ELR (cell line): ENCODE data around the gene CAV3.
A peak's percentile ranks its signal among the peaks of the same experiment; 100 is the strongest.

ENCODE experiments used
- DNase-seq: peaks from one replicate; pipeline ENCODE4 v3.0.0-alpha.2; 2015; ENCODE audit warnings: low read depth

The CAV3 gene

DNA sequence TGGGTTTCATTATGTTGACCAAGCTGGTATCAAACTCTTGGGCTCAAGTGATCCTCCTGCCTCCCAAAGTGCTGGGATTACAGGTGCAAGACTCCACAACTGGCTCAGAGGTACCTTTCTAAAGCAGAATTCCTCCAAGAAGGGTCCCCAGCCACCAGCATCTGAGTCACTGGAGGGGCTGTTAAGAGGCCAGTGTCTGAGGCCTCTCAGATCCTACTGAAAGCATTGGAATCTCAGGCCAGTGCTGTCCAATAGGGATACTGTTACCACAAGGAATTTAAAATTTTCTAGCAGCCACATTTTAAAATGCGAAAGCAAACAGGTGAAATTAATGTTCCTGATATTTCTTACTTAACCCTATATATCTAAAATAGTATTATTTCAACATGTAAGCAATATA is 1.3 kb downstream of the CAV3 start:
- no peak for DNase-seq

- DNase-seq: no peak
Observed at GRCh38 chr3:8736436-8736835, 2.8 kb downstream of the CAV3 start.

DNA sequence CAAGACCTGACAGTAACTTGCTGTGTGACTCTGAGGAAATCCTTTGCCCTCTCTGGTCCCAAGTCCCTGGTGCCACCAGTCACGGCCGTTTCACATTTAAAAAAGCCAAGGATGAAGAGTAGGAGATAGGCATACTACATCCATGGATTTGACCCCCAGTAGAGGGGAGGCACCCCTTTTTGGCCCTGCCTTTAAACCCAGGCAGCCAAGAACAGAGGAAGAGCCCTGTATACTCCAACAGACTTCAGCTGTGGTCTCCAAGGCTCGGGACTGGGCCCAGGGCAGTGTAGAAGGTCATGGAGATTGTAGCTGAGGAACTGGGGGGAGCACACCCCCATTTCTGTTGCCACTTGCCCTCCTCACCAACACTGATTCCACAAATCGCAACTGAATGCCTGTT is 3.7 kb downstream of the CAV3 start:
- DNase-seq: no peak

- DNase-seq: no peak
Observed at GRCh38 chr3:8737823-8738222, 4.2 kb downstream of the CAV3 start.

GRCh38 chr3:8738639-8739038 is 5.0 kb downstream of the CAV3 start:
- no peak for DNase-seq

DNA sequence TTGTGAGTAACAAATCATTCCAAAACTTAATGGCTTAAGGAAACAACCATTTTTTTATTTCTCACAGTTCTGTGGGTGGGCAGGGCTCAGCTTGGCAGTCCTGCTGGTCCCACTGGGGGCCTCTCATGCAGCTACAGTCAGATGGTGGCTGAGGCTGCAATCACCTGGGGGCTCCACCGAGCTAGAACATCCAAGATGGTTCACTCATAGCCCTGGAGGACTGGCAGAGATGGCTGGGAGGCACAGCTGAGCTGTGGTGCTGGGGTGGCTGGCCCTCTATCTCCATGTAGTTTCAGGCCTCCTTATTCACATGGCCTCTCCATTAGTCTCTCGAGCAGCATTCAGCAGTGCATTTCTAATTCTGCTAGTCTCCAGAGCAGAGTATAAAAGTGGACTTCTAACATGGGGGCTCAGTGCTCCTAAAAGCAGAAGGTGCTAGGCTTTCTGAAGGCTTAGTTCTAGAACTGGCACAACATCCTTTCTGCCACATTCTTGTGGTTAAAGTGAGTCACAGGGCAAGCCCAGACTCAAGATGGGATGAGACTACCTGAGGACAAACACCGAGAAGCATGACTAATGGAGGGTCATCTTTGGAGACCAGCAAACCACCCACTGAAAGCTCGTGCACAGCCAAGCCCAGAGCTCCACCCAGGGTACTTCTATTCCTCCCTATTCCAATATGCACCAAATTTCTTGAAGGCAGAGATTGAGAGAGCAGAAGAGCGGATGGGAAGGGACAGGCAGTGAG is 6.3 kb downstream of the CAV3 start:
- peak; percentile 94 for DNase-seq

GRCh38 chr3:8741581-8742261 is 8.1 kb downstream of the CAV3 start:
- peak; percentile 91 for DNase-seq

DNA sequence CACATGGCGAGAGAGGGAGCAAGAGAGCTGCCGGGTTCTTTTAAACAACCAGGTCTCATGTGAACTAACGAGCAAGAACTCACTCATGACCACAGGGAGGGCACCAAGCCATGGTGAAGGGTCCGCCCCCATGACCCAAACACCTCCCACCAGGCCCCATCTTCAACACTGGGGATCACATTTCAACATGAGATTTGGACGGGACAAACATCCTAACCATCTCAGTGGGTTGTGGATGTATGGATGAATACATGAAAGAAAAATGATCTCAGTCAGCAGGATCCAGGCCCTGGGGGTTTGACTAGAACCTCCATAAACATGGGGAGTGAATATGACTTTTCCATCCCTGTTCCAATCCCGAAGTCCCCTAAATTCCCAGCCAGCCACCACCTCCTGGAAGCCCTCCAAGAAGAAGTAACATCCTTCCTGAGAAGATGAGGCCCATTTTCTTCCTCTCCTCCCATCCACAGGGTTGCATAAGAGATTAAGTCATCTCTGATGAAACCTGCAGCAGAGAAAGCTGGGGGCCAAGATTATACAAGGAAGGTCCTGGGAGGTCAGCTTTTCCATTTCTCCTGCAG is 9.5 kb downstream of the CAV3 start:
- peak; percentile 75 for DNase-seq

DNA sequence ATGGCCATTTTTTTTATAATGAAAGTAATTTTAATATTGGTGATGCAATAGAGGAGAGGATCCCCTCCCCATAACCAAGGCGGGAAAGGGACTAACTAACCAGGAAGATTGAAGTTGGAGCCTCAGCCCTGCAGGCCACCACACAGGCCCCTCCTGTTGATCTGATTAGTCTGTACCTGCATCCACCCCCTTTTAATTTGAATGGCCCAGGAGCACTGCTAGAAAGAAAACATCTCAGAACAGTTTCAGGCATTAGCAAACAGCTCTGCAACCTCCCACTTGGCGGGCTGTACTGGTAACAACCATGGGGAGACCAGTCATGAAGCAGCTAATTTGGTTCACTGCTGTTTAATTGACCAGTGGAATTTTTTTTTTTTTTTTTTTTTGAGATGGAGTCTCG is 10.3 kb downstream of the CAV3 start:
- DNase-seq: no peak

- no peak for DNase-seq
Observed at GRCh38 chr3:8745619-8746370, 12.2 kb downstream of the CAV3 start.

GRCh38 chr3:8746780-8747345 is 13.3 kb downstream of the CAV3 start:
- DNase-seq: no peak

DNA sequence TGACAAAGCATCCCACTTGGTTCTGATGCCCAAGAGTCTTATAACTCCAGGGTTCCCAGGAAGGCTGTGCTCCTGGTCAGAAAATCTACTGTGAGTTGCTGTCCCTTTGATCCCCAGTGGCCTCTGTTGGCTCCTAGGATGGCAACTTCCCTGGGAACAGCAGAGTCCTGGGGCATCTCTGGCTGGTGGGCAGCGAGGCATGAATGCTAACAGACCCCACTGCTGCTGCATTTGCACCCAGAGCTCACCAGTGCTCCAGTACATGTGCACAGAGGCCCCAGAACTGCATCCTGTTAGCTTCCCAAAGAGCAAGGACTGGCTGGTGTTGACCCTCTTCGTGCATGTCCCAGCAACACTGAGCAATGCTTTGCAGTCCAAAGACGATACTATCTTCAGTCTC is 15.7 kb downstream of the CAV3 start:
- no peak for DNase-seq

DNA sequence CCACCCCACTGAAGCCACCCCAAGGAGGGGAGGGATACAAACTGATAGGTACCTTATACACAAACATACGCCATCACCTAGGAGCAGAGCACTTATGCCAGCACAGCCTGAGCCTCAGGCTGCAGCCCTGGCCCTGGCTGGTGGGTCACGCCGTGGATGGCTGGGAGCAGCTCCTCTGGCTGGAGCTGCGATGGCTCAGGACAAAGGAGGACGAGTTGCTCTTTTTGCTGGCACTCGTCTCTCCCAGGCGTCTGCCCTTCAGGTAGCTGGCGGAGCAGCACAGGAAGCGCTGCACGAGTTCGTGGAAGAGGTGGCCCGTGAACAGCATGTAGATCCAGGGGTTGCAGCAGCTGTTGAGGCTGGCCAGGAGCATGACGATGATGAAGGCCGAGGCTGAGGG is 19.2 kb downstream of the CAV3 start:
- no peak for DNase-seq

- DNase-seq: no peak
Observed at GRCh38 chr3:8755097-8755496, 21.5 kb downstream of the CAV3 start.

GRCh38 chr3:8755564-8756237 is 22.1 kb downstream of the CAV3 start:
- peak; percentile 46 for DNase-seq

- DNase-seq: no peak
Observed at GRCh38 chr3:8756671-8757070, 23.1 kb downstream of the CAV3 start.

DNA sequence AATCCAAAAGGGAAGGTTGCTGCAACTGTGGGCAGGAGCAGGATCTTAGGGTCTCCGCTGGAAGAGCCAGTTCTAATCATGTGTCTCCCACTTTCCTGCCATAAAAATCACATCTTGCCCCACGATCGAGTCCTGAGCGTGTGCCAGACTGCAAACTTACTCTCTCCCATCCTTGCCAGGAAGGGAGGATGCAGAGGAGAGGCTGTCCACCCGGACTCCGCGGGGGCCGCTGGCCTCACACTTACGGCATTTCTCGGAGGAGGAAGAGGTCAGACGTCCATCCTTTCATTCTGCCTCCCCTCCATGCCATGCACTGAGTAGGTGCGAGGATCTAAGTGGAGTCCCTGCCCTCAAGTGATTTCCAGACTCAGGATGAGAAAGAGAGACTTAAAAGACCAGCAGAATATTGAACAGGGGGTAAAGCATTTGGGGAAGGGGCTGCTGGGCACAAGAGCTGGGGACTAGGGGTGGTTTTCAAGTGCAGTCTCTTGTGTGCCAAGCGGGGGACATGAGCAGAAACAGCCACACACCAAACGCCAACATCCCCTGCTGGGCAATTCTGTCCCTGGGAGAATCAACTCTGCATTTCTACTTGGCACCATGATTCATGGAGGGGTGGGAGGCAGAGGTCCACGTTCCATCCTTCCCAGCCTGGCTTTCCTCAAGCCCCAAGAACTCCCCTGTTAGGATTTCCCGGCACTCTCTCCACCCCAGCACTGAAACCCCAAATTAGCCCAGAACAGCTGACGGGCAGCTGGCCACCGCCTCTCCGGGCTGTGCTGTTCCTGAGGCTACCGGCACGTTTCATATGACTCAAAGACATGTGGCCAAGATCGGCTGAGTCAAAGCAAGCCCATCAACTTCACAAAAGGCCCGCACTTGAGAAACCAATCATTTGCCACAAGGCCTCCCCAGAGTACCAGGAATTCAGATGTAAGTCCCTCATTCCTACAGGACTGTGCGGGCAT is 24.2 kb downstream of the CAV3 start:
- peak; percentile 89 for DNase-seq

- DNase-seq: no peak
Observed at GRCh38 chr3:8759038-8759707, 25.6 kb downstream of the CAV3 start.

DNA sequence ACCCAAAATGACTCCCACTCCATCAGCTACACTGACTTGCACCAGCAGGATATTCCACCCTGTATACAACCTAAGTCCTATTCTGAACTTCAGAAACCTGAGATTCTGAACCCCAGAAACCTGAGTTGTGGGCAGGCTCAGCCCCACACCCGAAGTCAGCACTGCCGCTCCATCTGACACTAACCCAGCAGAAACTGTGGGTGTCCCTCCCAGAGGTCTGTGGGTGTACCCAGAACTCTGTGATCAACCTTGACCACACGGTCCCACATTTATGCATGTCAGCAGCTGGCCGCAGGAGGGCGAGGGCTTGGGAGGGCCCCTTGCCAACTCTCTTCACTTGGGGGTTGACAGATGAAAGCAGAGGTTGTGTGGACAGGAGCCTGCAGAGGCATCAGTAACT is 26.5 kb downstream of the CAV3 start:
- DNase-seq: no peak

DNA sequence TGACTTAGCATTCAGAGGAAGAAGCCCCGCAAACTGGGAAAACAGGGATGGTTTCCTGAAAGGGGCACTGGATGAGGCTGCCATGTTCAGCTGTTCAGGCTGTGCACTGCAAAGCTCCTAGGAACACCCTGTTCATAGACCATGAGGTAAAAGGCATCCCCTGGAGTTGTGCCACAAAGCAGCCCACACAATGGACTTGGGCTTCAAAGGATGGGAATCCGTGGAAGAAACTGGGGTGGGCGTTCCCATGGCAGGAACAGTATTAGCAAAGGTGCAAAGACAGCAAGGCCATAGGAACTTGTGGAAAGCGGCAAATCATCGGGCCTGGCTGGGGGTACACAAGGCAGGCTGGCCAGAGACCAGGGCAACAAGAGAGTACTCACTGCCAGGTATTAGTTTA is 26.9 kb downstream of the CAV3 start:
- no peak for DNase-seq
